SHP77 (cell line): Measurements from ENCODE around the gene HIVEP3.

Experiments used
- DNase-seq, 2 experiments: peaks; one replicate each; lab custom pipeline; 2025; lab: John Stamatoyannopoulos, UW

HIVEP3 gene

DNA sequence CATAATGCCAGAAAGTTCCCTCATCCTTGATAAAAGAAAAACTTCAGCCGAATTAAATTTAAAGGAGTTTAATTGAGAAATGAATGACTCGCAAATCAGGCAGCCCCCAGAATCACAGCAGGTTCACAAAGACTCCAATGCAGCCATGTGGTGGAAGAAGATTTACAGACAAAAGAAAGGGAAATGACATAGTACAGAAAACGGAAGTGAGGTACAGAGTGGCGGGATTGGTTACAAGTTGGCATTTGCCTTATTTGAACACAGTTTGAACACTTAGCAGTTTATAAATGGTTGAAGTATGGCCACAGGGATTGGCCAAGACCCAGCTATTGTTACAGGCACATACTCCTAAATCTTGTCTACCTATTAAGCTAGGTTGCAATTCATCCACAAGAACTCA lies 46.6 kb downstream of the HIVEP3 start:
- DNase-seq: no peak

DNA sequence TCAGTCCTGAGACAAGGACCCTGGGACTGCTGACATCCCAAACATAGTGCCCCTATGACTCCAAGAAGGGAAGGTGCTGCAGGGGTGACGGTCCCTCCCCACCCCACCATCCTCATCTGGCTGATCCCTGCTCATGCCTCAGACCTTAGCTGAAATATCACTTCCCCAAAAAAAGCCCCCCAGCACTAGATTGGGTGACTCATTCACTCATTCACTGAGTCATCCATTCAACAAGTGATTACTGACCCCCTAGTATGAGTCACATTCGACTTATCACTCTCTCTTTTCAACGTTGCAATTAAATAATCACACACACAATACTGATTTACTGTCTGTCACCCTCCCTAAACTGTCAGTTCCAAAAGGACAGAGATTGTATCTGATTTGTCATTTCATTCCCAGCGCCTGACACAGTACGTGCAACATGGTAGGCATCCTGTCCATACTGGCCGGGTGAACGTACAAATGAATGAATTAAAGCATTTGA lies 48.6 kb downstream of the HIVEP3 start:
- no peak for DNase-seq

DNA sequence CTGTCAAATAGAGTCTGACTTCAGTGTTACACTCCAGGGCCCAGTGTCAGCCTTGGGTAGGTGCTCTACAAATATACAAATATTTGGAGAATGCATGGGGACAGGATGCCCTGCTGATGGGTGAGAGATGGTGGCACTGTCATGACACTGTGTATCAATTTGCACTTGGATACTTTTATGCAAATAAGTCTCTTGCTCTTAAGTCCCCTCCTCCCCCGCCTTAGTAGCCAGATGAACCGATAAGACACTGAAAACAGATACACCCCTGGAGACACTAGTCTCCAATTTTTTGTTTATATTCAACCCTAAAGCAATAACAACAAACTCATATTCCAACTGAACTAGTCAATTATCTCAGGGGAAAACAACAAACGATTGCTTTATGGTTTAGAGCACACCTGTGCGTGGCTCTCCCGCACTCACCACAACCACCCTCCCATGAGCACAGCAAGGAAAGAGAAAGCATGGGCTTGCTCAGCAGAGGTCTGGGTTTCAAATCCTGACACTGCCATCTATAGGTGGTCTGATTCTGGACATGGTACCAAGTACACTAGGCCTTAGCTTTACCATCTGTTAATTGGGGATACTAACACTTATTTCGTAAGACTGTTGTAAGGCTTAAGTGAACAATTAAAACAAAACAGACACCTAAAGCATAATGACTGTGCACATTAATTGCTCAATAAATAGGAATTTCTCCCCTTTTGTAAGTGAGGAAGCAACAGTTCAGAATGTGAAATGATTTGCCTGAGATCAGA lies 50.3 kb downstream of the HIVEP3 start:
- no peak for DNase-seq

- no peak for DNase-seq
Measured at GRCh38 chr1:41866285-41866684, 52.4 kb downstream of the HIVEP3 start.

DNA sequence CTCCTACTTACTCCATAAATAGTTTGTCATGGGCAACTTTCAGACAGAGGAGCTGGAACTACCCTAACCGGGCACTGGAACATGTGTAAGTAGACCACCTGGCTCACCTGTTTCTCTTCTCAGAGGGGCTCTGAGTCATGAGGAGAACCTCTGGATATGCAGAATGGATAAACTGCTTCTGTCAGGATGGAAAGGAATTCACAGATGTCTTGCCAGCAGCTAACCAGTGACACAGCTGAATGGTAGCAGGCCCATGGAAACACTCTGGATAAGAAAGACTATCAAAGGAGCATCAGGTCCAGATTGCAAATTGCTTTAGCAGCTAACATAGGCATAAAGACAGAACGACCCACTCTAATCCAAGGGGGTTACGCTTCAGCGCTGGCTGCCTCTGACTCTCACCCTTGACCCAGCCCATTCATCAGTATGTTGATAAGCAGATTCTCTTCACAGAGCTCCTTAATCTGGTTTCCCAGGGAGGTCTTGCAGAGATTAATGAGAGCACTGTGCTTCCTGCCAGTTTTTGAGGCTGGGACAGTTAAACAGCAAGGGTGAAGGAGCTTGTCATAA lies 54.2 kb downstream of the HIVEP3 start:
- DNase-seq: no peak

DNA sequence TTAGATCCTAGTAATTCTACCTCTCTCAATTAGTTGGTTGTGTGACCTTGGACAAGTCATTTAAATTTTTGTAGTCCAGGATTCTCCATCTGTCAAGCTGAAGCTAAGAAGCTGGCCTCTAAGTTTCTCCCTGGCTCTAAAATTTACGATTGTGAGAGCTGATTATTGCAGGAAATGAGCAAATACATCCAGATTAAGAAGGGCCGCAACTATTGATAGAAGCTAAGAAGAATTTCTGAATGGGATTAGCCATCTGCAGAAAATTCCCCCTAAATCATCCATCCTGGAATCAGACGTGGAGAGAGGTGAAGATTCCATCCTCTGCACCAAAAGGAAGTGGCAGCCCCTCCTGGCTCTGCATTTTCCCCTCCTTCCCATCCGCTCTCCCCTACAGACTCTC lies 55.0 kb downstream of the HIVEP3 start:
- DNase-seq: no peak

GRCh38 chr1:41862384-41863221 lies 56.1 kb downstream of the HIVEP3 start:
- DNase-seq: no peak

DNA sequence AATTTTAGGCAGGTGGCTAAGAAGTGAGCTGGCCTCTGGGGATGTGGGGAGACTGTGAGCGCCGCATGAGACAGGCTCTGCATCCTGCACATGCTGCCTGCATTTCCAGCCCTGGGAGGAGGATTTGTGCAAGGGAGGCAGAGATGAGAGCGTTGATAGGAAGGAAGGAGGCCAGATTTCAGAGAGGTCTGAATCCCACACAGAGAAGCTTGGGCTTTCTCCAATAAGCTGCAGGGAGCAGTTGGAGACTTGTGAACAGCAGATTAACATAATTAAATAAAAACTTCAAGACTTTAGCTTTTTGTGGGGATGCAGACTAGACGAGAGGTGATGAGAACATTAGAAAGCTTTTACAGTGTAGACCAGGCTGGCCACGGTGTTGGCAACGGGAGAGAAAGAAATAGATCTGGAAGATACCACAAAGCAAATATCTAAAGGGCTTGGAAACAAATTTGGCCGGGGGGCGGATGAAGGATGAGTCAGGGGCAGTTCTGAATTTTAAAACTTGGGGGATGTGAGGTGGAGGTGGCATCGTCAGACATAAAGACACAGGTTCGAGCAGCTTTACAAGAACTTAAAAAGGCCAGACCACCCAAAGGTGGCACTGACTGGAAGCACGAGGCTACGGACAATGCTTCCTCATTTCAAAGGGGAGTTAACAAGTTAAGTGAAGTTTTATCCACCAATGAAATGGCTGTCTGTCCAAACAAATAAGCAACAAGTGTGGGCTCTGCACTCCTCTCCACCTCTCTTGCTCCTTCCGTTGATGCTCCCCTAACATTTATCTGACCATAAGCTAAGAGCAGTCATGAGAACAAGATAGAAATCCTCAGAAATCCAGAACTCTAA lies 57.0 kb downstream of the HIVEP3 start:
- no peak for DNase-seq

DNA sequence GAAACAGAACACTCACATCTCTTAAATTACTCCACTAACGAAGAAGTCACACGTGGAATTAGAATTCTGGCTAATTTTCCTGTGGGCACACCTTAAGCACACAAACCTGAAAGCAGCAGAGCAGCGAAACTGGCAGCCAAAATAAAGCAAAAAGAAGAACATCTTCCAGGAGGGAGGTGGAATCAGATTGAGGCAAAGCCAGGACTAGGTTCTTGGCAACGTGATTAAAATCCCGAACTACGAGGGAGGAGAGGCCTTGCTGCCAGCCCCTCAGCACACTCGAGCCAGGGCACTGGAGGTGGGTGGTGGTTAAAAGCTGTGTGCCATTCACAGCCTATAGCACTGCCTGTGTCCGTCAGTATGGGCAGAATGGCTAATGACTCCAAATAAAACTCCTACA lies 58.0 kb downstream of the HIVEP3 start:
- DNase-seq: no peak

DNA sequence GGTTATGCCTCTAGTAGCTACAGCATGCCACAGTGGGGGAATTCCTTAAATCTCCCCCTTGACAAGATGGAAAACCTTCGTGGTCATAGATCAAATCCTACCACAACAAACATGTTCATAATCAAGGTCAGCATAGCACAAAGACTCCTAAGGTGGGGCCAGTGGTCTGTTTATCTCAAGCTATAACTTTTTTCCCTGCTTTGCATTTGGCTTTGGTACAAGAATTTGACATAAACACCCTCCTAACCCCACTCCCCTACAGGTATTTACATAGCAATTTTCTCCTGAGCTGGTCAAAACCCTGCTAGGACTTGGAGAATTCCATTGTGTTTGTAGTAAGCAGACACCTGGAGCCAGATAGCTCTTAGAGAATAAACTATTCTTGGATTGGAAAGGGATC lies 58.5 kb downstream of the HIVEP3 start:
- DNase-seq: no peak

GRCh38 chr1:41859686-41860085 lies 59.0 kb downstream of the HIVEP3 start:
- no peak for DNase-seq

GRCh38 chr1:41856944-41857285 lies 61.8 kb downstream of the HIVEP3 start:
- no peak for DNase-seq

DNA sequence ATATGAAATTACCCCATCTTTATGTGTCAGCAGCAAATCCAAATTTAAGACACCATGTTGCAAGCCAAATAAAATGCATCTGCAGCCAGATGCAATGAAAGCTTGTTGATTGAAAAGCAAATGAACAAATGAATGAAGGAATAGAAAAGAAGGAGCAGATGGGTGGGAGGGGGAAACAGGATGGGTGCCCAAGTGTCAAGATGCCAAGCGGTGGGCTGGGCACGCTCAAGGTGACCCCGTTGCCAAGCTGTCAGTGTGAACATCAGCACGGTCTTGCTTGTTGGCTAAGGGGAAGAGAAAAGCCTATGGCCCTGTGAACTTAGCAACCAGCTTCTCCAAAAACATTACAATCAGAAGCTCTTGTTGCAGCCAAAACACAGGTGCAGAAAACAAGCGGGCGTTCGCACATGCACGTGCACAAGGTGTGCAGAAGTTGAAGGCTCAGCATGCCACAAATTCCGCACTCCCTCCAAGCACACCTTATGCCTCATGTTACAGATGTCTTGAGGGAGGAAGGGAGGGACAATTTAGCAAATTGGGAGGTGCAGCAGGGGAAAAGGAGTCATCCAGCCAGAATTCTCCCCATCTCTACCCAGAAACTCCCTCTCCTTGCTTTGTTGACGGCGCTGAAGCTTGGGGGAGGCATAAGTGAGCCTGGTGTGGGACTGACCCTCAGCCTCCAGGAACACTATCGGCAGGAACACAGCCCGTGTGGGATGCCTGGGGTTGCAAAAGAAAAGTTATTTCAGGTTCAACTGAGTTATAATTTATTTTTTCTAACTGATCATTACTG lies 62.4 kb downstream of the HIVEP3 start:
- no peak for DNase-seq

- no peak for DNase-seq
Measured at GRCh38 chr1:41855713-41856112, 63.0 kb downstream of the HIVEP3 start.

DNA sequence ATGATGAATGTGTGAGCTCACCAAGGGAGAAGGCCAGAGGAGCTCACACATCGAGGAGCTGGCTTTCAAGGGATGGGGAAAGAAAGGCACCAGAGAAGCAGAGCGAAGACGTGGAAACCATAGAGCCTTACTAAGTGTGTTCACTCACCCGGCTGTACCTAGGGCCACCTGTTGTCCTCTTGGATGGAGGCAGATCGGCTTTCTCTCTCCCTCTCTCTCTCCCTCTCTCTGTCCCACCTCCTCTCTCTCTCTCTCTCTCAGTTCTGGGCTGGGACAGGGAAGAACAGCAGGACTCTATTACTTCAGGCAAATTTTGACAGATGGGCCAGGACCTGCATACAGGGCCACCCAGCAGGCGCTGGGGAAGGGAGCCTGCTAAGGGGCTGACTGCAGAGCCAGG lies 64.8 kb downstream of the HIVEP3 start:
- no peak for DNase-seq

DNA sequence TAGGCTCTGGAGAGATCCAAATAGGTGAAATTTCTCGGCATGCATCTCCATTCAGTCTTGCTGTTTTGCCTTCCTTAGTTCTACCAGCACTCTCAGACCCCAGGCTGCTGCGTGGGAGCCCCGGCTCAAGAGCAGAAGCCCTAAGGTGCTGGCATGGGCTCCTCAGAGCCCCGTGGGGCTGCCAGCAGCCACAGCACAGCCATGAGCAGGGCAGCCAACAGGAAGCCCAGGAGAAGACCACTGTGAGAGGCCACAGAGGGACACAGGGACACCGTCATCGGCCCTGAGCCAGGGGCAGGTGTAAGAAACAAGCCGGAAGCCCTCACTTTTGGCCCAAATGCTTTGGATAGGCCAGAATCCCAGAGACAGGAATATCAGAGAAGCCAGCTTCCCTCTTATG lies 66.6 kb downstream of the HIVEP3 start:
- DNase-seq: no peak

DNA sequence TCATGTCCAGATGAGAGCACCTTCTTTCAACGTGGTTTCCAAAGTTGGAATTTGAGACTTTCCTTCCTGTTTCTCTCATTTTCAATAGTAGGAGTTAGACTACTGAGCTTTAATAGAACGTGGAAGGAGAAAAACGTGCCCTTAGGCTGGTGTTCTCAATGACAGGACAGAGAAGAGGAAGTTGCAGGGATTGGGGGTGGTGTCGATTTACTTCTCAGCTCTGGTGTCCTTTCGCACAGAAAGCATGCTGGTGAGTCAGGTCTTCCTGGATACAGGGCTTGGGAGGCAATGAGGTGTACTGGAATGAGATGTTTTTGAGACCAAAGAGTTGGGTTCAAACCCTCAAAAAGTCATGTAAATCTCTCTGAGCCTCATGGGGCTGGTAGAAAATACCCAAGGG lies 67.1 kb downstream of the HIVEP3 start:
- no peak for DNase-seq

GRCh38 chr1:41850029-41850428 lies 68.7 kb downstream of the HIVEP3 start:
- no peak for DNase-seq

GRCh38 chr1:41849211-41849759 lies 69.4 kb downstream of the HIVEP3 start:
- no peak for DNase-seq

- no peak for DNase-seq
Measured at GRCh38 chr1:41848216-41848952, 70.3 kb downstream of the HIVEP3 start.
